Omental fat pad (tissue), 4 donors: ENCODE measurements around the gene DMPK. TPM values are rescaled to one million over a fixed set of nuclear protein-coding genes. Genes with fewer than 3 reads are reported as not detected.

Experiments used
- ATAC-seq: fragments of 150-250 bp; one replicate; pipeline ENCODE4 v1.9.1; 2016; ENCODE audit warnings: mild to moderate bottlenecking, moderate library complexity; ENCODE audit not compliant: low FRiP score
- DNase-seq: peaks from one replicate; pipeline ENCODE4 v3.0.0-alpha.2; 2019; ENCODE audit warnings: low spot score
- total RNA-seq, 4 donors: library from RNA; depleted of rRNA; stranded (reverse); fragments of >200 nt; gene quantifications; one replicate each; pipeline ENCODE4 v1.1.0, GENCODE V29; 2016
- TF ChIP-seq, protein P1 (sequence below), 3 donors: fragments of 450-650 bp; IDR thresholded peaks; one replicate each; pipeline ENCODE4 v1.5.1; 2016 to 2017; ENCODE audit warnings: antibody characterized with exemption in 3 of 3, mild to moderate bottlenecking in 3 of 3, moderate library complexity in 2 of 3

DMPK gene, protein sequence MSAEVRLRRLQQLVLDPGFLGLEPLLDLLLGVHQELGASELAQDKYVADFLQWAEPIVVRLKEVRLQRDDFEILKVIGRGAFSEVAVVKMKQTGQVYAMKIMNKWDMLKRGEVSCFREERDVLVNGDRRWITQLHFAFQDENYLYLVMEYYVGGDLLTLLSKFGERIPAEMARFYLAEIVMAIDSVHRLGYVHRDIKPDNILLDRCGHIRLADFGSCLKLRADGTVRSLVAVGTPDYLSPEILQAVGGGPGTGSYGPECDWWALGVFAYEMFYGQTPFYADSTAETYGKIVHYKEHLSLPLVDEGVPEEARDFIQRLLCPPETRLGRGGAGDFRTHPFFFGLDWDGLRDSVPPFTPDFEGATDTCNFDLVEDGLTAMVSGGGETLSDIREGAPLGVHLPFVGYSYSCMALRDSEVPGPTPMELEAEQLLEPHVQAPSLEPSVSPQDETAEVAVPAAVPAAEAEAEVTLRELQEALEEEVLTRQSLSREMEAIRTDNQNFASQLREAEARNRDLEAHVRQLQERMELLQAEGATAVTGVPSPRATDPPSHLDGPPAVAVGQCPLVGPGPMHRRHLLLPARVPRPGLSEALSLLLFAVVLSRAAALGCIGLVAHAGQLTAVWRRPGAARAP
- 10 to 100 TPM in 3 of 4 donors, 1 to 10 TPM in 1; 9.4 to 30.1 (median 23.2) TPM for total RNA-seq

DNA sequence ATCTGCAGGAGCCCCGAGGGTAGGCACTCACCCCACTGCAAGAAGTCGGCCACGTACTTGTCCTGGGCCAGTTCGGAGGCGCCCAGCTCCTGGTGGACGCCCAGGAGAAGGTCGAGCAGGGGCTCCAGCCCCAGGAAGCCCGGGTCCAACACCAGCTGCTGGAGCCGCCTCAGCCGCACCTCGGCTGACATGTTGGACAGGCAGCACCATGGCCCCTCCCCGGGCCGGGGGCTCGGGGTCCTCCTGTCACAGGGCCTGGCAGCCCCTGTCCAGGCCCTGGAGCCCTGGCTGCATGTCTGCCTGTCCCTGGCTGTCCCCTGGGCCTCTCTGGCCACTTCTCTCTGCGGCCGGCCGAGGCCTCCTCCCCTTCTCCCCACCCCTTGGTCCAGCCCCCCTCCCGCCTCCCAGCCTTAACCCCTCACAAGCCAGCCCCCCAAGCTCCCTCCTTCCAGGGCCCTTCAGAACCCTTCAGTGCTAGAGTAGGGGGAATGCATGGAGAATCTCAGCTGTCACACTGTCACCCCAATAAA lies at the start of gene DMPK:
TSS of gene DMPK (minus strand) at position 329 of the 530 bp plus-strand sequence. CDS start at position 191, 138 bp downstream.
- TF ChIP-seq, protein P1, sequence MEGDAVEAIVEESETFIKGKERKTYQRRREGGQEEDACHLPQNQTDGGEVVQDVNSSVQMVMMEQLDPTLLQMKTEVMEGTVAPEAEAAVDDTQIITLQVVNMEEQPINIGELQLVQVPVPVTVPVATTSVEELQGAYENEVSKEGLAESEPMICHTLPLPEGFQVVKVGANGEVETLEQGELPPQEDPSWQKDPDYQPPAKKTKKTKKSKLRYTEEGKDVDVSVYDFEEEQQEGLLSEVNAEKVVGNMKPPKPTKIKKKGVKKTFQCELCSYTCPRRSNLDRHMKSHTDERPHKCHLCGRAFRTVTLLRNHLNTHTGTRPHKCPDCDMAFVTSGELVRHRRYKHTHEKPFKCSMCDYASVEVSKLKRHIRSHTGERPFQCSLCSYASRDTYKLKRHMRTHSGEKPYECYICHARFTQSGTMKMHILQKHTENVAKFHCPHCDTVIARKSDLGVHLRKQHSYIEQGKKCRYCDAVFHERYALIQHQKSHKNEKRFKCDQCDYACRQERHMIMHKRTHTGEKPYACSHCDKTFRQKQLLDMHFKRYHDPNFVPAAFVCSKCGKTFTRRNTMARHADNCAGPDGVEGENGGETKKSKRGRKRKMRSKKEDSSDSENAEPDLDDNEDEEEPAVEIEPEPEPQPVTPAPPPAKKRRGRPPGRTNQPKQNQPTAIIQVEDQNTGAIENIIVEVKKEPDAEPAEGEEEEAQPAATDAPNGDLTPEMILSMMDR (IDR thresholded peaks at IDR 0.05): no peak
- ATAC-seq: no peak
- DNase-seq: no peak

DNA sequence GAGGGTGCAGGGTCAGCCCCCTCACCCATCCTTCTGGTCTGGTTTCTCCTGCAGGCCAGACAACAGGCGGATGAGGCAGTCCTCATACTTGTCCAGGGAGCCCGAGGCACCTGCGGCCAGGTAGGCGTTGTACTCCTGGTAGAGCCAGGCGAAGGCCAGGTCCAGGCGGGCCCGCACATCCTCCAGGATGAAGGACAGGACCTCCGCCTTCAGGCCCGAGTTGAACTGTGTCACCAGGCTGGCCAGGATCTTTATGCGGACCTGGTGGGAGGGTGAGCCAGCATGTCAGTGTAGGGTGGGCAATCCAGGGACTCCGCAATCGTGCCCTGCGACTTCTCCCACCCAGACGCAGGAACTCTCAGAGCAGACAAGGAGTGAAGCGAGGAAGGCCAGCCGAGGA lies 46.7 kb upstream of the DMPK start:
- TF ChIP-seq, protein P1 (IDR thresholded peaks at IDR 0.05): no peak
- DNase-seq (no peak), ATAC-seq (no peak)

DNA sequence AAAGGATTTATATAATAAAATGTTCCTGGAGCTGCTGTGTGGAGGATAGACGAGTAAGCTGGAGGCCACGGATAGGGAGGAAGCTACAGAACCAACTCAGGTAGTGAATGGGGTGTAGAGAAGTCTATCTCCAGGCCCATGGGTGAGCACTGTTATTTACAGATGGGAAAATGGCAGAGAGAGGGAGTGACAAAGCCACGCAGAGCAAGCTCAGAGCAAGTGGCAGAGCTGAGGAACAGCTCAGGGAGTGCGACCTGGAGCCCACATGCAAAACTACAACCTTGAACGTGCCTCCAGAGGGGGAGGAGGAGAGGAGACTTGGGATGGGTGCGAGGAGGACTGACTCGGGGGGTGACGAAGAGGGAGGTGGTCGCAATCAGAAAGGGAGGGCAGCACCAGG lies 46.2 kb upstream of the DMPK start:
- TF ChIP-seq, protein P1 (IDR thresholded peaks at IDR 0.05): no peak
- DNase-seq (no peak), ATAC-seq (no peak)

DNA sequence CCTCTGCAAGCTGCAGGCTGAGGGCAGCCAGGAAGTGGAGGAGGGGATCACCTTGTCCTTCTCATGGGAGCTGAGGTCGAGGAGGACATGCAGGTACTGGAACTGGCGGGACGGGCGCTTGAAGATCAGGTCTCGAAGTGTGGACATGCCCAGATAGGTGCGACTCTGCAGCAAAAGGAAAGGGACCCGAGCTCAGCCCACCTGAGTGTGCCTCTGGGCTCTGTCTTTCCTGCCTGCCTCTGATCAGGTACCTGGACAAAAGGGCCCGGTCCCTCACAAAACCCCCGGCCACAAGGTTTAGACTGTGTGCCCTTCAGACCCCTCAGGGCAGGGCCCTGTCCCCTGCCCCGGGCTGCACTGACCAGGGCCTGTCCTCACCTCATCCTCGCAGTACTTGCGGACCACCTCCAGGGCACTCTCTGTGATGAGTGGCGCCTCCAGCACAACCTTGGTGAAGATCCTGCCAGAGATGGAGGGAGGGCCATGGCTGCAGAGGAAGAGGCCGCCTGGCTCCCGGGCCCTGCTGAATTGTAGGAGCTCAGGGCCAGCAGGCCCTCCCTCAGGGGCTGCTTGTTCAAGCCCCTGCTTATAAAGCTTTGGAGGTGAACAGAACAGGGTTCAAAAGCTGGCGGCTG lies 45.3 kb upstream of the DMPK start:
- TF ChIP-seq, protein P1 (IDR thresholded peaks at IDR 0.05): no peak
- ATAC-seq (no peak), DNase-seq (no peak)

DNA sequence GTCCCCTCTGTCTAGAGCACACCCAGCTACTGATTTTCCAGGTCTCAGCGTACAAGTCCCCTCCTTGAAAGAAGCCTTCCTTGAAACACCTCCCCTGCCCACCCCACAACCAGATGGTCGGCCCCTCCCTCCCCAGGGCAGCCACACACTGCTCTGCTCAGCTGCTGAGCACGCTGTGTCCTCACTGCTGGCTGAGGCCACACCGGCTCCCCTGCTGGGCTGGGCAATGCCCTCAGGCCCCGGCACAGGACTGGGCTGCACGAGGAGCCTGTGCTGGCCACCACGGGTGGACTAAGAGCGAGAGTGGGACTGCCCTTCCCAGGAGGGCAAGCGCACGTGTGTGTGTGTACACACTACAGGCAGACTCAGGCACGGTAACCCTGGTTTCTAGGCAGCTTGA lies 44.6 kb upstream of the DMPK start:
- ATAC-seq: no peak
- TF ChIP-seq, protein P1 (IDR thresholded peaks at IDR 0.05): no peak
- no peak for DNase-seq

DNA sequence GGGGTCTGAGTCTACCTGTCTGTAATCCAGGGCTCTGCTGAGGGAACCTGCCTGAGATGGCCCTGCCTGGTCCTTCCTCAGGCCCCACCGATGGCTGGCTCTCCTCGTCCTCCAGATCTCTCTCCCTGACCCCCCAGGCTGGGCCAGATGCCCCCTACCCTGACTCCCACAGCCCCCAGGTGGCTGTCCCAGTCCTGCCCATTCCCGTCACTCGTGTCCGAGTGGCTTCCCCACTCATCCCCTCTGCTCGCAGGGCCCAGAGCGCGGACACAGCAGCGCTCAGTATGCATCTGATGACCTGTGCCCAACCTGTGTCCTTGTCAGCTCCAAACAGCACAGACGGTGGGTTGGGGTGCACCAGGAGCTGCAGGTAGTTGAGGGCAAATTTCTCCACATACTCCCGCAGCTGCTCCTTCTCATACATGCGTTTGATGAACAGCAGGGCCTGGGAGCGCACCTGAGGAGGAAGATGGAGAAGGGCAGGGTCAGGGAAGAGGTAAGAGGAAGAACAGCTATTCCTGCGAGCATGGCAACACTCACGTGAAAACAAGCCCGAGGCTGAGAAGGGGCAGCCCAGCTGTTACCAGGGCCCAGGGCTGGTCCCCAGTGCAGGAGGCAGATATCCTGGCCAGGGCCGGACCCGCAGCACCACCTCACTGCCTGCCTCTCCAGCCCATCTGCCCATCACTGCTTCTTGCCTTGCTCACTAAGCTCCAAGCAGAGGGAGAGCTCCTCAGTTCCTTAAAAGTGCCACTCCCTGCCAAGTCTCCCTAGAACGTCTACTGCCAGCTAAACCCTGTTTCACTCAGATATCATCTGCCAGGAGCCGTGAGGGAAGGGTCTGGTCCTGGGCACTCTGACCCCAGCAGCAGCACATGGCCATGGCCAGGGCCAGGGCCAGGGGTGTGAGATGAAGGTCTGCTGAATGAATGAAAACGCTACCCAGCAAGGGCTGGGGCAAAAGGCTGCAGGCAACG lies 43.9 kb upstream of the DMPK start:
- no peak for DNase-seq
- TF ChIP-seq, protein P1 (IDR thresholded peaks at IDR 0.05): no peak
- no peak for ATAC-seq
